Panc1 (cell line): ENCODE results near the gene CRK. TPM values are rescaled to one million over a fixed set of nuclear protein-coding genes. Genes with fewer than 3 reads are reported as not detected.

ENCODE experiments used
- total RNA-seq: library from RNA; stranded (reverse); gene quantifications from one replicate; pipeline ENCODE4 v1.2.1, GENCODE V29; 2021; ENCODE audit not compliant: unreplicated experiment

Gene CRK
- total RNA-seq, 1 experiment from 2014 or later: 67.0 TPM

Other genes with a start within 250 kb of the CRK start
- 0.21 TPM for gene BHLHA9, start 185.8 kb downstream of the CRK start, total RNA-seq
- not detected for gene TRARG1, start 176.6 kb downstream of the CRK start, total RNA-seq
- 537 TPM for gene YWHAE, start 56.0 kb downstream of the CRK start, total RNA-seq
- 251 TPM for gene MYO1C, start 36.5 kb upstream of the CRK start, total RNA-seq
- gene INPP5K, start 60.4 kb upstream of the CRK start, total RNA-seq: 21.3 TPM
- 64.5 TPM for gene PITPNA, start 106.6 kb upstream of the CRK start, total RNA-seq
- gene SLC43A2, start 172.6 kb upstream of the CRK start, total RNA-seq: 23.3 TPM
- gene SCARF1, start 189.5 kb upstream of the CRK start, total RNA-seq: 6.6 TPM
- gene RILP, start 193.6 kb upstream of the CRK start, total RNA-seq: 20.8 TPM
- 296 TPM for gene PRPF8, start 228.6 kb upstream of the CRK start, total RNA-seq